ENCODE measurements around the gene ATP1B1.

DNA sequence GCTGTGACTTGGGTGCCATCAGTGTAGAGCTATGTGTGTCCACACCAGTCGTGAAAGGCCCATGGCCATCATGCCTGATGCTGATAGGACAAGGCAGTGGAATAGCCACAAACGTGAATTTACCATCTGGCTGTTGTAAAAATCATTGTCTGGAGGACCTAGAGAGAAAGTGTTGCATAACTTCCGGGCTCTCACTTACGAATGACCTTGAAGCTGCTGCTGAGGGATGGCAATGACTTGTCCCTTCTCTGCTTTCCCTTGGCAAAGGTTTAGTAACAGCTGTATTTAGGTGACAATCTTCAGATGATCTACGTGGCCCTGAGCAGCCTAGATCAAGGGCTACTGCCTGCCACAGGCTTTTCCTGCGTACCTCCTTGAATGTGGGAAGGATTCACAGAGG lies 5.8 kb downstream of the ATP1B1 start:
- TF ChIP-seq SAP30 (IDR thresholded peaks at IDR 0.05; ENCODE audit: insufficient read depth, insufficient replicate concordance, low read length) (no peak), HDAC2 (IDR thresholded peaks at IDR 0.05; ENCODE audit: borderline replicate concordance in 1 of 2, low read depth in 2 of 2, low read length in 2 of 2) (no peak), RAD21 (IDR thresholded peaks at IDR 0.05 in 1 of 2, conservative IDR thresholded peaks at IDR 0.05 in 1 of 2; ENCODE audit: low read depth in 2 of 2, low read length in 2 of 2) (no peak), POLR2A (IDR thresholded peaks at IDR 0.05; ENCODE audit: control extremely low read depth in 1 of 2, low read depth in 2 of 2, low read length in 2 of 2) (no peak), CHD2 (IDR thresholded peaks at IDR 0.05; ENCODE audit: low read length) (no peak), CREB1 (IDR thresholded peaks at IDR 0.05) (no peak), TAF1 (IDR thresholded peaks at IDR 0.05; ENCODE audit: low read depth, low read length) (no peak), ZNF274 (IDR thresholded peaks at IDR 0.05; ENCODE audit: borderline replicate concordance, extremely low read depth, low read length) (no peak), JUND (IDR thresholded peaks at IDR 0.05; ENCODE audit: low read length) (no peak), TAF7 (optimal IDR thresholded peaks at IDR 0.05; ENCODE audit: borderline replicate concordance, low read depth, low read length) (no peak), EGR1 (IDR thresholded peaks at IDR 0.05; ENCODE audit: borderline replicate concordance, low read depth, low read length) (no peak), YY1 (IDR thresholded peaks at IDR 0.05; ENCODE audit: low read depth, low read length) (no peak), EP300 (IDR thresholded peaks at IDR 0.05; ENCODE audit: borderline replicate concordance in 1 of 2, low read depth in 2 of 2, low read length in 2 of 2) (no peak)
- TF ChIP-seq, protein P1, sequence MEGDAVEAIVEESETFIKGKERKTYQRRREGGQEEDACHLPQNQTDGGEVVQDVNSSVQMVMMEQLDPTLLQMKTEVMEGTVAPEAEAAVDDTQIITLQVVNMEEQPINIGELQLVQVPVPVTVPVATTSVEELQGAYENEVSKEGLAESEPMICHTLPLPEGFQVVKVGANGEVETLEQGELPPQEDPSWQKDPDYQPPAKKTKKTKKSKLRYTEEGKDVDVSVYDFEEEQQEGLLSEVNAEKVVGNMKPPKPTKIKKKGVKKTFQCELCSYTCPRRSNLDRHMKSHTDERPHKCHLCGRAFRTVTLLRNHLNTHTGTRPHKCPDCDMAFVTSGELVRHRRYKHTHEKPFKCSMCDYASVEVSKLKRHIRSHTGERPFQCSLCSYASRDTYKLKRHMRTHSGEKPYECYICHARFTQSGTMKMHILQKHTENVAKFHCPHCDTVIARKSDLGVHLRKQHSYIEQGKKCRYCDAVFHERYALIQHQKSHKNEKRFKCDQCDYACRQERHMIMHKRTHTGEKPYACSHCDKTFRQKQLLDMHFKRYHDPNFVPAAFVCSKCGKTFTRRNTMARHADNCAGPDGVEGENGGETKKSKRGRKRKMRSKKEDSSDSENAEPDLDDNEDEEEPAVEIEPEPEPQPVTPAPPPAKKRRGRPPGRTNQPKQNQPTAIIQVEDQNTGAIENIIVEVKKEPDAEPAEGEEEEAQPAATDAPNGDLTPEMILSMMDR (IDR thresholded peaks at IDR 0.05; ENCODE audit: control extremely low read depth in 1 of 3, insufficient read depth in 1 of 3, low read depth in 1 of 3, low read length in 3 of 3): no peak

Data from H1 (cell line).